Suprapubic skin (tissue), 4 donors: ENCODE measurements around the gene GALNT3. TPM values are rescaled to one million over a fixed set of nuclear protein-coding genes. Genes with fewer than 3 reads are reported as not detected.

Source experiments
- DNase-seq, 2 donors: peaks; one replicate each; pipeline ENCODE4 v3.0.0-alpha.2; 2019; ENCODE audit warnings: low spot score in 2 of 2
- H3K27ac ChIP-seq: fragments of 200-600 bp; sonication (generic); one replicate; pipeline ENCODE4 v1.5.1; 2019
- H3K27me3 ChIP-seq: fragments of 200-600 bp; sonication (generic); one replicate; pipeline ENCODE4 v1.5.1; 2019
- H3K36me3 ChIP-seq: fragments of 200-600 bp; sonication (generic); one replicate; pipeline ENCODE4 v1.5.1; 2019
- H3K4me1 ChIP-seq: fragments of 200-600 bp; sonication (generic); one replicate; pipeline ENCODE4 v1.5.1; 2019
- H3K4me3 ChIP-seq: fragments of 200-600 bp; sonication (generic); one replicate; pipeline ENCODE4 v1.5.1; 2019; ENCODE audit warnings: mild to moderate bottlenecking
- H3K9me3 ChIP-seq: fragments of 200-600 bp; sonication (generic); one replicate; pipeline ENCODE4 v1.5.1; 2019
- EP300 ChIP-seq: sonication (generic); formaldehyde crosslinking; IDR thresholded peaks from one replicate; pipeline ENCODE4 v1.6.1; 2017; ENCODE audit warnings: antibody characterized with exemption
- POLR2A ChIP-seq, 2 donors: fragments of 450-650 bp; IDR thresholded peaks; one replicate each; pipeline ENCODE4 v1.6.1; 2017; ENCODE audit warnings: antibody characterized with exemption in 2 of 2, mild to moderate bottlenecking in 2 of 2, moderate library complexity in 2 of 2
- POLR2AphosphoS5 ChIP-seq, 3 donors: sonication (generic); formaldehyde crosslinking; IDR thresholded peaks; one replicate each; pipeline ENCODE4 v1.6.1; 2017; ENCODE audit warnings: antibody characterized with exemption in 3 of 3
- WGBS: methylation state at CpG from one replicate; pipeline ENCODE4 v1.1.5; 2018; 5-methylcytosine and 5-hydroxymethylcytosine counted together
- total RNA-seq, 4 donors: library from RNA; depleted of rRNA; stranded (reverse); fragments of >200 nt; gene quantifications; one replicate each; pipeline ENCODE4 v1.1.0, GENCODE V29; 2016
- TF ChIP-seq, protein P1 (sequence below), 2 donors: fragments of 200-600 bp in 1 of 2; fragments of 450-650 bp in 1 of 2; sonication (generic) in 1 of 2; IDR thresholded peaks; one replicate each; pipeline ENCODE4 v1.5.1; 2016 to 2019; ENCODE audit warnings: antibody characterized with exemption in 2 of 2, mild to moderate bottlenecking in 1 of 2, moderate library complexity in 1 of 2

GALNT3 gene
- 10 to 100 TPM; 14.9 to 24.0 (median 15.9) TPM for total RNA-seq

DNA sequence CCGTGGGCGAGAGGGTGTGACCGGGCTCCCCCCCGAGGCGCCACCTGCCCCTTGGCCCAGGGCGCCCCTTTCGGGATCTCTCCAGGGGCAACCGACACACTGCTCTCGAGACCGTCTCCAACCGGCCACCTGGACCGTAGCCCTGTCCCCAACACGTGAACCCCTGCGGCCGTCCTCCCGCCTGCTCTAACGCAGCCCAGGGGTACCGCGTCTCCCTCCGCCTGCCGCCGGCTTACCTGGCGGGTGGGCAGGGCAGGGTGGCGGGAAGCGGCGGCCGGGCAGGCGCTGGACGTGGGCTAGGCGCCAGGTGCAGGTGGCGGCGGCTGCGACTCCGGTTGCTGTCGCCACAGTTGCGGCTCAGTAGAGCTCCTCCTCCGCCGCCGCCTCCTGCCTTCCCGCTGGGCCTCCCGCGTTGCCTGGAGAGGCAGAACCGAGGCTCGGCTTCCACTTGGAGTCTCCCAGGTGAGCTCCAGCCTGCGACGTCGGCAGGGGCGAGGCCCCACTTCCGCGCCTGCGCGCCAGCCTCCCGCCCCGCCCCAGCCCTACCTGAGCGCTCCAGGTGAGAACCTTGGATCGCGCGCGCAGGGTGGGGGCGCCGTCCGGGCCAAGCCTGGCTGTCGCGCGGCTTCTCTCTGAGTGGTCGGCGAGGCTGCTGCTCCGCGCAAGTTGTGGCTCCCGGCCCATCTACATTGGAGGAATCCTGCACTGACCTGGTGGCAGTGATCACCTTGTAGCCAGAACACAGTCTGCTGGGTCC is at the start of gene GALNT3:
Gene GALNT3 (minus strand): TSS at position 469 of the 757 bp plus-strand sequence. CDS start 23,547 bp downstream, outside the sequence.
- no peaks in the 10 kb centered on the region for H3K27me3 ChIP-seq
- H3K9me3 ChIP-seq, result no peaks in the 10 kb centered on the region
- peak within 1 kb of the TSS; percentile 67 for H3K4me3 ChIP-seq
- DNase-seq, result peak; percentile 75 to 85
- no peaks in the 10 kb centered on the region for H3K36me3 ChIP-seq
- 0% methylated on average over 1 of the region's 70 CpGs for WGBS
- H3K27ac ChIP-seq, result peak within 1 kb of the TSS; percentile 73
- TF ChIP-seq EP300 (no peak), POLR2A (IDR thresholded peaks at IDR 0.05) (peak in 1 of 2 donors; percentile 40), POLR2AphosphoS5 (IDR thresholded peaks at IDR 0.05) (peak in 1 of 3 donors; percentile 35)
- TF ChIP-seq, protein P1, sequence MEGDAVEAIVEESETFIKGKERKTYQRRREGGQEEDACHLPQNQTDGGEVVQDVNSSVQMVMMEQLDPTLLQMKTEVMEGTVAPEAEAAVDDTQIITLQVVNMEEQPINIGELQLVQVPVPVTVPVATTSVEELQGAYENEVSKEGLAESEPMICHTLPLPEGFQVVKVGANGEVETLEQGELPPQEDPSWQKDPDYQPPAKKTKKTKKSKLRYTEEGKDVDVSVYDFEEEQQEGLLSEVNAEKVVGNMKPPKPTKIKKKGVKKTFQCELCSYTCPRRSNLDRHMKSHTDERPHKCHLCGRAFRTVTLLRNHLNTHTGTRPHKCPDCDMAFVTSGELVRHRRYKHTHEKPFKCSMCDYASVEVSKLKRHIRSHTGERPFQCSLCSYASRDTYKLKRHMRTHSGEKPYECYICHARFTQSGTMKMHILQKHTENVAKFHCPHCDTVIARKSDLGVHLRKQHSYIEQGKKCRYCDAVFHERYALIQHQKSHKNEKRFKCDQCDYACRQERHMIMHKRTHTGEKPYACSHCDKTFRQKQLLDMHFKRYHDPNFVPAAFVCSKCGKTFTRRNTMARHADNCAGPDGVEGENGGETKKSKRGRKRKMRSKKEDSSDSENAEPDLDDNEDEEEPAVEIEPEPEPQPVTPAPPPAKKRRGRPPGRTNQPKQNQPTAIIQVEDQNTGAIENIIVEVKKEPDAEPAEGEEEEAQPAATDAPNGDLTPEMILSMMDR (IDR thresholded peaks at IDR 0.05), result no peak
- H3K4me1 ChIP-seq, result peaks cover 26% of the 10 kb centered on the region

DNA sequence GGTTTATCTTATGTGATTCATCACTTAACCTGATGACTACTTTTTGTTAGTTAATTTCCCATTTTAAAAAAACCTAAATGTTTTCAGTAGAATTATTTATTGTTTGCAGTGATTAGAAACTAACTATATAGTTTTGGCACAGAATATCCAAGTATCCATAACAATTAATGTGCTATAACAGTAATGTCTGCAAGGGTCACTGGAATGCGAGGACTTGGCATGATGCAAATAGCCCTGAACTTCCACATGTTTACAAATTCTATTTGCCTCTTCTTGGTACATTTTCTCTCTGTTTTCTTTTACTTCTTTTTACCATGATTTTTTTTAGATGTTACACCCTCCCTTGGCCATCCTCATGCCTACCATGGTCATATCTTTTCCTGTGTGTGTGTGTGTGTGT is 49.3 kb upstream of the GALNT3 start:
- Histone ChIP-seq H3K4me3 (no peak overlapping the region), H3K27me3 (no peaks in the 10 kb centered on the region), H3K9me3 (no peaks in the 10 kb centered on the region), H3K27ac (no peak overlapping the region), H3K4me1 (no peaks in the 10 kb centered on the region), H3K36me3 (no peaks in the 10 kb centered on the region)
- TF ChIP-seq POLR2A (IDR thresholded peaks at IDR 0.05) (no peak), POLR2AphosphoS5 (IDR thresholded peaks at IDR 0.05) (no peak), EP300 (no peak)
- TF ChIP-seq, protein P1 (IDR thresholded peaks at IDR 0.05), result no peak
- DNase-seq, result no peak
- WGBS, result 88% methylated on average over 1 of the region's 1 CpG

DNA sequence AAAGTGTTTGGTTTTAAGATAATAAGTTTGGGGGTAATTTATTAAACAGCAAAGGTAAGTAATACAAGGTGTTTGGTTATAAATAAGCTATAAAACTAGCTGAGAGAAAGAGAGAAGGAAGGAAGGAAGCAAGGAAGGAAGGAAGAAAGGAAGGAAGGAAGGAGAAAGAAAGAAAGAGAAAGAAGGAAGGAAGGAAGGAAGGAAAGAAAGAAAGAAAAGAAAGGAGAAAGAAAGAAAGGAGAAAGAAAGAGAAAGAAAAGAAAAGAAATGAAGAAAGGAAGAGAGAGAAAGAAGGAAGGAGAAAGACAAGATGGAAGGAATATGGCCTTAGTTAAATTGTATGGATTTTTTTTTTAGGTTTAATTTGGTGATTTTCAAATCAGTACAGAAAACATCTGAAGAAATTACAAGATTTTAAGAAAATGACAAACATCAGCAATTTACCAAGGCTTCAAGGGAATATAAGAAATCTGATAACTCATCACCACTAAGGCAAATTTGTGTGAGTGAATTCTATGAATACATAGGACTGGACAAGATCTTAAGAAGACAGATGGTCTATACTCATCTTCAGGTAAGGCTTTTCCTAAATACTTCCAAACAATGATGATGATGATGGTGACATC is 46.4 kb upstream of the GALNT3 start:
- Histone ChIP-seq H3K27me3 (no peaks in the 10 kb centered on the region), H3K27ac (no peak overlapping the region), H3K4me1 (no peaks in the 10 kb centered on the region), H3K9me3 (no peaks in the 10 kb centered on the region), H3K36me3 (no peaks in the 10 kb centered on the region), H3K4me3 (no peak overlapping the region)
- no peak for DNase-seq
- TF ChIP-seq POLR2A (IDR thresholded peaks at IDR 0.05) (no peak), POLR2AphosphoS5 (IDR thresholded peaks at IDR 0.05) (no peak), EP300 (no peak)
- TF ChIP-seq, protein P1 (IDR thresholded peaks at IDR 0.05), result no peak

DNA sequence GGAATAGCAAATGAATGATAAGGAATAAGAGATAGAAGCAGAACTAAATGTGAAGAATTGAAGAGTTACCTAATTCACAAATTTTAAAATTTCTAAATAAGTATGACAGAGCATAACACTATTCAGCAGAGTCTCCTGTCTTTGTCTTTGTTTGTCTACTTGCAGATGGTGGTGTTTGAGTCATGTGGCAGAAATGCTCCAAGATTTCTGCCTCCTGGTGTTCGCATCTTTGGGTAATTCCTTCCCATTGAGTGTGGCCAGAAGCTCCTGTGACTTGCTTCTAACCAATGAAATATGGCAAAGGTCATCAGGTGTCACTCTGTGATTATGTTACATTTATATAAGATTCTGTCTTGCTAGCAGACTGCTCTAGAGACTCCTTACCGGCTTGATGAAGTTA is 45.6 kb upstream of the GALNT3 start:
- Histone ChIP-seq H3K27ac (no peak overlapping the region), H3K4me3 (no peak overlapping the region), H3K4me1 (no peaks in the 10 kb centered on the region), H3K36me3 (no peaks in the 10 kb centered on the region), H3K9me3 (no peaks in the 10 kb centered on the region), H3K27me3 (no peaks in the 10 kb centered on the region)
- DNase-seq, result no peak
- WGBS, result 94% methylated on average over 2 of the region's 2 CpGs
- no peak for TF ChIP-seq POLR2A (IDR thresholded peaks at IDR 0.05)
- TF ChIP-seq POLR2AphosphoS5 (IDR thresholded peaks at IDR 0.05), result no peak
- TF ChIP-seq, protein P1 (IDR thresholded peaks at IDR 0.05), result no peak
- no peak for TF ChIP-seq EP300

DNA sequence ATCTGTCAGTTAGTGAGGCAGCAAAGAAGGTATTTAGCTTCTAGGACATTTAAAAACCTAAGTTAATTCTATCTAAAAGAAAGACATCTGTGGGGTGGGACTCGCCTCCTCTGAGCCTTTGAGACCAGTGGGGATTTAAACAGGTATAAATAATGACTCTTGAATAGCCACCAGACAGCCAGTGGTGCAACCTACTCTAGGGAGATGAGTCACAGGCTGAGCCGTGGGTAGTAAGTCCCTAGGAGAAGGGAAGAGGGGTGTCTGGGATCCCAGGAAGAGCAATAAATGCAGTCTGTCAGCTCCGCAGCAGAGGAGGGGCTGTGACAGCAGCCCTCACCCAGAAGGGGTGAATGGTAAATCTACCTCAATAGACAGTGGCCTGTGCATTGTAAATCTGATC is 43.1 kb upstream of the GALNT3 start:
- 74% methylated on average over 3 of the region's 3 CpGs for WGBS
- H3K4me3 ChIP-seq, result no peak overlapping the region
- H3K36me3 ChIP-seq, result no peaks in the 10 kb centered on the region
- TF ChIP-seq, protein P1 (IDR thresholded peaks at IDR 0.05), result no peak
- no peak for TF ChIP-seq POLR2AphosphoS5 (IDR thresholded peaks at IDR 0.05)
- TF ChIP-seq EP300, result no peak
- no peak for TF ChIP-seq POLR2A (IDR thresholded peaks at IDR 0.05)
- H3K27ac ChIP-seq, result no peak overlapping the region
- H3K4me1 ChIP-seq, result no peaks in the 10 kb centered on the region
- DNase-seq, result no peak
- H3K27me3 ChIP-seq, result no peaks in the 10 kb centered on the region
- H3K9me3 ChIP-seq, result no peaks in the 10 kb centered on the region
